ENCODE data around the gene CADM2. TPM values are rescaled to one million over a fixed set of nuclear protein-coding genes. Genes with fewer than 3 reads are reported as not detected.

CADM2 gene
- total RNA-seq, 1 donor = not detected

GRCh38 chr3:85312331-85312730 is 353.5 kb downstream of the CADM2 start:
- no peak for TF ChIP-seq CTCF (IDR thresholded peaks at IDR 0.05; ENCODE audit: extremely low read depth, low read depth, low read length)

GRCh38 chr3:85313380-85313779 is 354.6 kb downstream of the CADM2 start:
- Histone ChIP-seq H3K4me1 (ENCODE audit: insufficient read depth, low read length) (no peaks in the 10 kb centered on the region), H4K20me1 (ENCODE audit: insufficient read depth, low read length) (no peaks in the 10 kb centered on the region), H3K36me3 (ENCODE audit: insufficient read depth, low read length) (no peaks in the 10 kb centered on the region), H3K4me3 (ENCODE audit: insufficient read depth, low read length) (no peak overlapping the region), H3K27me3 (ENCODE audit: insufficient read depth, low read length) (no peaks in the 10 kb centered on the region), H3K4me2 (ENCODE audit: insufficient read depth, low read length) (no peak overlapping the region), H3K27ac (ENCODE audit: low read depth, low read length) (no peak overlapping the region), H2AFZ (ENCODE audit: low read length) (no peak overlapping the region), H3K9me3 (ENCODE audit: low read depth, low read length) (no peaks in the 10 kb centered on the region), H3K79me2 (ENCODE audit: insufficient read depth, low read length) (no peaks in the 10 kb centered on the region)
- no peak for DNase-seq (ENCODE audit: insufficient read length, low spot score, missing footprints)
- no peak for TF ChIP-seq CTCF (IDR thresholded peaks at IDR 0.05; ENCODE audit: extremely low read depth, low read depth, low read length)

More at GRCh38 chr3:85312331-85312730, 353.5 kb downstream of the CADM2 start:
- no peak for DNase-seq (ENCODE audit: insufficient read length, low spot score, missing footprints)
- Histone ChIP-seq H2AFZ (ENCODE audit: low read length) (no peak overlapping the region), H3K9me3 (ENCODE audit: low read depth, low read length) (no peaks in the 10 kb centered on the region), H4K20me1 (ENCODE audit: insufficient read depth, low read length) (no peaks in the 10 kb centered on the region), H3K27me3 (ENCODE audit: insufficient read depth, low read length) (no peaks in the 10 kb centered on the region), H3K79me2 (ENCODE audit: insufficient read depth, low read length) (no peaks in the 10 kb centered on the region), H3K4me1 (ENCODE audit: insufficient read depth, low read length) (no peaks in the 10 kb centered on the region), H3K27ac (ENCODE audit: low read depth, low read length) (no peak overlapping the region), H3K4me2 (ENCODE audit: insufficient read depth, low read length) (no peak overlapping the region), H3K4me3 (ENCODE audit: insufficient read depth, low read length) (no peak overlapping the region), H3K36me3 (ENCODE audit: insufficient read depth, low read length) (no peaks in the 10 kb centered on the region)

GRCh38 chr3:85316252-85316651 is 357.5 kb downstream of the CADM2 start:
- H3K79me2 ChIP-seq (ENCODE audit: insufficient read depth, low read length) = no peaks in the 10 kb centered on the region

GRCh38 chr3:85321892-85322291 is 363.1 kb downstream of the CADM2 start:
- Histone ChIP-seq H3K4me1 (ENCODE audit: insufficient read depth, low read length) (no peaks in the 10 kb centered on the region), H3K4me3 (ENCODE audit: insufficient read depth, low read length) (no peak overlapping the region), H3K79me2 (ENCODE audit: insufficient read depth, low read length) (no peaks in the 10 kb centered on the region), H3K27me3 (ENCODE audit: insufficient read depth, low read length) (no peaks in the 10 kb centered on the region), H3K4me2 (ENCODE audit: insufficient read depth, low read length) (no peak overlapping the region), H3K36me3 (ENCODE audit: insufficient read depth, low read length) (no peaks in the 10 kb centered on the region), H3K27ac (ENCODE audit: low read depth, low read length) (no peak overlapping the region), H3K9me3 (ENCODE audit: low read depth, low read length) (no peaks in the 10 kb centered on the region), H2AFZ (ENCODE audit: low read length) (no peak overlapping the region), H4K20me1 (ENCODE audit: insufficient read depth, low read length) (no peaks in the 10 kb centered on the region)
- no peak for DNase-seq (ENCODE audit: insufficient read length, low spot score, missing footprints)
- TF ChIP-seq CTCF (IDR thresholded peaks at IDR 0.05; ENCODE audit: extremely low read depth, low read depth, low read length) = no peak

More at GRCh38 chr3:85316252-85316651, 357.5 kb downstream of the CADM2 start:
- no peaks in the 10 kb centered on the region for H3K36me3 ChIP-seq (ENCODE audit: insufficient read depth, low read length)
- no peaks in the 10 kb centered on the region for H3K27me3 ChIP-seq (ENCODE audit: insufficient read depth, low read length)
- no peak overlapping the region for H3K27ac ChIP-seq (ENCODE audit: low read depth, low read length)
- no peaks in the 10 kb centered on the region for H4K20me1 ChIP-seq (ENCODE audit: insufficient read depth, low read length)
- no peaks in the 10 kb centered on the region for H3K4me1 ChIP-seq (ENCODE audit: insufficient read depth, low read length)
- peak; percentile 35 for DNase-seq (ENCODE audit: insufficient read length, low spot score, missing footprints)
- no peak overlapping the region for H2AFZ ChIP-seq (ENCODE audit: low read length)
- H3K9me3 ChIP-seq (ENCODE audit: low read depth, low read length) = no peaks in the 10 kb centered on the region
- no peak for TF ChIP-seq CTCF (IDR thresholded peaks at IDR 0.05; ENCODE audit: extremely low read depth, low read depth, low read length)
- H3K4me2 ChIP-seq (ENCODE audit: insufficient read depth, low read length) = no peak overlapping the region
- no peak overlapping the region for H3K4me3 ChIP-seq (ENCODE audit: insufficient read depth, low read length)

Data from osteoblast (primary cell).